Activated CD4-positive, alpha-beta T cell treated with anti-CD3 and anti-CD28 coated beads for 1 hour (primary cell): Measurements from ENCODE around the gene CFD.
"Not testable (repeated sequence)": the region's sequence is repeated elsewhere in the genome, so short reads cannot be mapped to it uniquely, and the experiment has no call there.

ENCODE experiments used
- DNase-seq: peaks from one replicate; pipeline ENCODE4 v3.0.0-alpha.2; 2020

CFD gene

GRCh38 chr19:853014-853585 is 6.4 kb upstream of the CFD start:
- no peak for DNase-seq

- not testable (repeated sequence) for DNase-seq
These were observed 5.7 kb upstream of the CFD start for GRCh38 chr19:853614-854220.

- DNase-seq, result no peak
These were observed 4.9 kb upstream of the CFD start for GRCh38 chr19:854549-854948.

- no peak for DNase-seq
These were observed 4.3 kb upstream of the CFD start for GRCh38 chr19:855142-855541.

- DNase-seq, result no peak
These were observed 3.8 kb upstream of the CFD start for GRCh38 chr19:855566-856120.

- no peak for DNase-seq
These were observed 1.2 kb upstream of the CFD start for GRCh38 chr19:858284-858683.

- DNase-seq, result no peak
These were observed 1.8 kb downstream of the CFD start for GRCh38 chr19:861141-861755.

- DNase-seq, result peak; percentile 49
These were observed 2.5 kb downstream of the CFD start for GRCh38 chr19:861756-862580.

GRCh38 chr19:862581-863314 is 3.3 kb downstream of the CFD start:
- peak; percentile 66 for DNase-seq

- no peak for DNase-seq
These were observed 3.8 kb downstream of the CFD start for GRCh38 chr19:863315-863620.

GRCh38 chr19:866769-867300 is 7.4 kb downstream of the CFD start:
- DNase-seq, result no peak

- DNase-seq, result no peak
These were observed 7.9 kb downstream of the CFD start for GRCh38 chr19:867301-867793.

GRCh38 chr19:867855-868457 is 8.5 kb downstream of the CFD start:
- no peak for DNase-seq

GRCh38 chr19:868458-869244 is 9.2 kb downstream of the CFD start:
- DNase-seq, result no peak

- DNase-seq, result no peak
These were observed 10.0 kb downstream of the CFD start for GRCh38 chr19:869245-870177.

GRCh38 chr19:870314-870713 is 10.8 kb downstream of the CFD start:
- no peak for DNase-seq

GRCh38 chr19:870963-871401 is 11.5 kb downstream of the CFD start:
- no peak for DNase-seq

GRCh38 chr19:871446-872265 is 12.2 kb downstream of the CFD start:
- DNase-seq, result no peak
